ENCODE results near the gene BACE2. TPM values are rescaled to one million over a fixed set of nuclear protein-coding genes. Genes with fewer than 3 reads are reported as not detected.
"Not testable (repeated sequence)": the region's sequence is repeated elsewhere in the genome, so short reads cannot be mapped to it uniquely, and the experiment has no call there.

BACE2 gene
- total RNA-seq, 1 donor from 2014 or later: 39.1 TPM

DNA sequence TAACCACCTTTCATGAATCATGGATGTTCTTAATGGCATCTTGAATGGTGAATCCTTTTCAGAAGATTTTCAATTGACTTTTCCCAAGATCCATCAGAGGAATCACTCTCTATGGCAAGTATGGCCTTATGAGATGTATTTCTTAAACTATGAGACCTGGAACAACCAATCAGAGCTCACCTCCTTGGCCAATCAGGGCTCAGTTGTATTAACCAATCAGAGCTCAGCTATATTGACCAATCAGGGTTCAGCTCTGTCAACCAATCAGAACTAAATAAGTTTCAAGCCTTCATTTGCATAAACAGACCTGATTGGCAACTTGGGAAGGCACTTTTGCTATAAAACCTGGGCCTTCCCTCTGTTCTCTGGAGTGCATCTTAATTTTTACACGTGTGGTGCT, 135.0 kb downstream of the BACE2 start:
- no peak overlapping the region for H3K4me3 ChIP-seq (ENCODE audit: low read length in 3 of 3)
- H3K27me3 ChIP-seq (ENCODE audit: control insufficient read depth in 3 of 3, insufficient read depth in 3 of 3, low read length in 3 of 3): no peaks in the 10 kb centered on the region
- H3K9ac ChIP-seq (ENCODE audit: low read depth in 1 of 3, low read length in 3 of 3): no peak overlapping the region
- no peaks in the 10 kb centered on the region for H3K4me1 ChIP-seq (ENCODE audit: control insufficient read depth in 3 of 3, insufficient read depth in 3 of 3, low read length in 3 of 3)
- H3K36me3 ChIP-seq (ENCODE audit: control insufficient read depth in 3 of 3, insufficient read depth in 3 of 3, low read length in 3 of 3): no peaks in the 10 kb centered on the region
- peaks cover 0 to 2% (median 2%) of the 10 kb centered on the region in 3 donors for H3K9me3 ChIP-seq (ENCODE audit: control insufficient read depth in 3 of 3, low read length in 3 of 3)
- H3K27ac ChIP-seq (ENCODE audit: low read depth, low read length): no peak overlapping the region

DNA sequence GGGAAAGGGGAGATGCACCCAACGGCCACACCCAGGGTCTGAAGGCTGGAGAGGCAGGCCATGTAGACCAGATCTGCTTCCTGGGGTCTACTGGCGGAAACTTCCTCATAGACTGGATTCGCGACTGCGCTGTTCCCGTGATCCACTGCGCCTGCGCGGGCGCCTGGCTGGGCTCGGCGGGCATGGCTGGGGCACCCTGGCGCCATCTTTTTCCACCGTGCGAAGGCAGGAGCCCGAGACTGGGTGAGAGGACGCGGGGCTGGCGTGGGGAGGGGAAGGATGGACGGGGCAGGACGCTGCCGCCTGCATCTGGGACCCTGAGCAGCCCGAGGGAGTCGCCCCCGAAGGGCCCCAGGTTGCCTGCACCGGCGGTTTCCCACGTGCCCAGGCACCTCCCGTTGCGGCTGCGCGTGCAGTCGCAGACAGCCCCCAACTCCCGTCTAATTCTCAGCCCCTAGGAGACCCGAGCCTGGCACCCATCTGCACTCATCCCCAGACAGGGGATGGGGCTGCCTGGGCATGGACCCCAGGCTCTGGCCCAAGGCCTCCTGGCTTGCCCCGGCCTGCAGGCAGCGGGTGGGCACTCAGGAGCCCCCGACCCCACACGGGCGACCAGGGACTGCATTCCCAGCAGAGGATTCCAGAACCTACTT, 136.2 kb downstream of the BACE2 start:
- H3K9me3 ChIP-seq (ENCODE audit: control insufficient read depth in 3 of 3, low read length in 3 of 3): peaks cover 0 to 2% (median 2%) of the 10 kb centered on the region in 3 donors
- no peaks in the 10 kb centered on the region for H3K4me1 ChIP-seq (ENCODE audit: control insufficient read depth in 3 of 3, insufficient read depth in 3 of 3, low read length in 3 of 3)
- H3K27me3 ChIP-seq (ENCODE audit: control insufficient read depth in 3 of 3, insufficient read depth in 3 of 3, low read length in 3 of 3): no peaks in the 10 kb centered on the region
- no peaks in the 10 kb centered on the region for H3K36me3 ChIP-seq (ENCODE audit: control insufficient read depth in 3 of 3, insufficient read depth in 3 of 3, low read length in 3 of 3)
- H3K27ac ChIP-seq (ENCODE audit: low read depth, low read length): no peak overlapping the region
- no peak overlapping the region for H3K4me3 ChIP-seq (ENCODE audit: low read length in 3 of 3)
- no peak overlapping the region for H3K9ac ChIP-seq (ENCODE audit: low read depth in 1 of 3, low read length in 3 of 3)

DNA sequence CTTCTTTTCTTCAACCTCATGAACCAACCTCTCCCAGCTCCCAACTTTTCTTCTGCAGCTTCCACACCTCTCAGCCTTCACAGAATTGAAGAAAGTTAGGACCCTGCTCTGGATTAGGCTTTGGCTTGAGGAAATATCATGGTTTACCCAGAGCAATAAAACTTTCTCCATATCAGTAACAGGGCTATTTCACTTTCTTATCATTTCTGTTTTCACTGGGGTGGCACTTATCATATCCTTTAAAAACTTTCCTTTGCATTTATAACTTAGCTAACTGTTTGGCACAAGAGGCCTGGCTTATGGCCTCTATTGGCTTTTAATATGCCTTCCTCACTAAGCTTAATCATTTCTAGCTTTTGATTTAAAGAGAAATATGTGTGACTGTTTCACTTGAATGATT, 139.3 kb downstream of the BACE2 start:
- Histone ChIP-seq H3K4me1 (ENCODE audit: control insufficient read depth in 3 of 3, insufficient read depth in 3 of 3, low read length in 3 of 3) (no peaks in the 10 kb centered on the region), H3K27ac (ENCODE audit: low read depth, low read length) (no peak overlapping the region), H3K27me3 (ENCODE audit: control insufficient read depth in 3 of 3, insufficient read depth in 3 of 3, low read length in 3 of 3) (peaks cover 0 to 13% (median 4%) of the 10 kb centered on the region in 3 donors), H3K4me3 (ENCODE audit: low read length in 3 of 3) (no peak overlapping the region), H3K36me3 (ENCODE audit: control insufficient read depth in 3 of 3, insufficient read depth in 3 of 3, low read length in 3 of 3) (no peaks in the 10 kb centered on the region), H3K9me3 (ENCODE audit: control insufficient read depth in 3 of 3, low read length in 3 of 3) (peaks cover 0 to 1% (median 0%) of the 10 kb centered on the region in 3 donors), H3K9ac (ENCODE audit: low read depth in 1 of 3, low read length in 3 of 3) (no peak overlapping the region)

DNA sequence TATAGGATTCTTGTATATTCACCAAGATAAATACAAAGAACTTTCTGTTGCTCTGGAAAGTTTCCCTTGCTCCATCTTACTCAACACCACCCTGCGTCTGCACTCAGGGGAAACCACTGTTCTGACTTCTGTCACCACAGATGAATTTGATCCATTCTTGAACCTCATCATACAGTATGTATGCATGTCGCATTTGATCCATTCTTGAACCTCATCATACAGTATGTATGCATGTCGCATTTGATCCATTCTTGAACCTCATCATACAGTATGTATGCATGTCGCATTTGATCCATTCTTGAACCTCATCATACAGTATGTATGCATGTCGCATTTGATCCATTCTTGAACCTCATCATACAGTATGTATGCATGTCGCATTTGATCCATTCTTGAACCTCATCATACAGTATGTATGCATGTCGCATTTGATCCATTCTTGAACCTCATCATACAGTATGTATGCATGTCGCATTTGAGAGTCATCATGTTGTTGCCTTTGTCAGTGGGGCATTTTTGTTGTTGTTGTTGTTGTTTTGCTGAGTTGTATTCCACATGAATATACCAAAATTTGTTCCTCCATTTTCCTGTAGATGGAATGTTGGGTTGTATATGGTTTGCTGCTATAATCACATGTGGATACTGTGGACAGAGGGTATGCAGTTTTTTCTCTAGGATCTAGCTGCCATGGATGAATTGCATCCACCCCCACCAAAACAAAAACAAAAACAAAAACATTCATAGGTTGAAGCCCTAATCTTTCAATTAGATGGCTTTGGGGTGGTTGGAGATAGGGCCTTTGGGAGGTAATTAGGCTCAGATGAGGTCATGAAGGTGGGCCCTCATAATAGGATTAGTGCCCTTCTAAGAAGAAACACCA, 145.6 kb downstream of the BACE2 start:
- H3K4me3 ChIP-seq (ENCODE audit: low read length in 3 of 3); H3K9me3 ChIP-seq (ENCODE audit: control insufficient read depth in 3 of 3, low read length in 3 of 3); H3K36me3 ChIP-seq (ENCODE audit: control insufficient read depth in 3 of 3, insufficient read depth in 3 of 3, low read length in 3 of 3); H3K4me1 ChIP-seq (ENCODE audit: control insufficient read depth in 3 of 3, insufficient read depth in 3 of 3, low read length in 3 of 3); H3K9ac ChIP-seq (ENCODE audit: low read depth in 1 of 3, low read length in 3 of 3); H3K27ac ChIP-seq (ENCODE audit: low read depth, low read length): not testable (repeated sequence)
- peaks cover 11 to 40% (median 23%) of the 10 kb centered on the region in 3 donors for H3K27me3 ChIP-seq (ENCODE audit: control insufficient read depth in 3 of 3, insufficient read depth in 3 of 3, low read length in 3 of 3)

DNA sequence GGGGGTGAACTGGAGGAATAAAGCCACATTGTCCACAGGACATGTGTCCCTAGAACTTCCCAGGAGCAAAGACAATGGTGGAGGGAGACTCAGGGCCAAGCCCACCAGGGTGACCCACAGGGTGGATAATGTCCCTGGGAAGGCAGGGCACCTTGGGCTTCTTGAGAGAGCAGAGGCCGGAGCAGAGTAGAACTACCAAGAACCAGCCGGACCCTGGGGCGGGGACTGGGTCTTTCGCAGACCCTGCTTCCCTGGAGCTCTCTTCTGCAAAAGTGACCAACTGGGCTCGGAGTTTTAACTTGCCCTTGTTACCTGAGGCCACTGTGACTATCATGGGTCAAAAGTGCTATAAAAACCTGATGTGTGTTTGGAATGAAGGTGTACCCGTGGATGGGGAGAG, 147.8 kb downstream of the BACE2 start:
- H3K27ac ChIP-seq (ENCODE audit: low read depth, low read length): no peak overlapping the region
- peaks cover 0 to 5% (median 3%) of the 10 kb centered on the region in 3 donors for H3K4me1 ChIP-seq (ENCODE audit: control insufficient read depth in 3 of 3, insufficient read depth in 3 of 3, low read length in 3 of 3)
- H3K9me3 ChIP-seq (ENCODE audit: control insufficient read depth in 3 of 3, low read length in 3 of 3): no peaks in the 10 kb centered on the region
- H3K9ac ChIP-seq (ENCODE audit: low read depth in 1 of 3, low read length in 3 of 3): no peak overlapping the region
- peaks cover 11 to 33% (median 19%) of the 10 kb centered on the region in 3 donors for H3K27me3 ChIP-seq (ENCODE audit: control insufficient read depth in 3 of 3, insufficient read depth in 3 of 3, low read length in 3 of 3)
- no peaks in the 10 kb centered on the region for H3K36me3 ChIP-seq (ENCODE audit: control insufficient read depth in 3 of 3, insufficient read depth in 3 of 3, low read length in 3 of 3)
- H3K4me3 ChIP-seq (ENCODE audit: low read length in 3 of 3): no peak overlapping the region

DNA sequence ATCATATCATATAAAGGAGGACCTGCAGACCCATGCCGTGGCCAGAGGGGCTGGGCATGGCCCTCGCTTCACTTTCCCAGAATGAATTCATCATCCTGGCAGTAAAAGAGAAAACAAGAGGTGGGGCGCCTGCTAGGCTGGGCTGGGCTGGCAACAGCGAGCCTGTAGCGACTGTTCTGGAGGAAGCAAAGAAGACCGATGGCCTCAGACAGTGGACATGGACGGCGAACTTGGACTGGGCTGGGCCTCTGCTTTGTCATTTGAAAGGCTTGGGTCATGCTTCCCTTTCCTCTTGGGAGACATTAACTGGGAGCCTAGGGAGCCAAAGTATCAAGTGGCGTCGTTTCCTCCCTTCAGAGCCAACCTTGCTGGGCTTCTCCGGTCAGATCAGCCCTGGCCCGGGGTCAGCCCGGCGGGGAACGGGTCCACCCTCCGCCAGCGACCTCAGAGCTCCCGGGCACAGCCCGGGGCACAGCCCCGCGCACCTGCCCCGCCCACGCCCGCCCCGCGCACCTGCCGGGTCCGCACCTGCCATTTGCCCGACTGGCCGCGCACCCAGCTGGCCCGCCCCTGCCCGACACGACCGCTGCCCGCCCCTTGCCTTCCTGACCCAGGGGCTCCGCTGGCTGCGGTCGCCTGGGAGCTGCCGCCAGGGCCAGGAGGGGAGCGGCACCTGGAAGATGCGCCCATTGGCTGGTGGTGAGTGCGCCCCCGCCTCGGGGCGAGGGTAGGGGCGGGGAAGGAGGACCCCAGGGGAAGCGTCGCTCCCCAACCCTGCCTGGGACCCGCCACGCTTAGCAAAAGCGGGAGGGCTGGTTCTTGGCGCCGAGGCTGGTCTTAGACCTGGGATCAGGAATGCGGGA, 148.5 kb downstream of the BACE2 start, which contains the start of gene FAM3B:
TSS of gene FAM3B (plus strand) at position 602 of the 863 bp plus-strand sequence. CDS start at position 681, 79 bp downstream.
- H3K4me1 ChIP-seq (ENCODE audit: control insufficient read depth in 3 of 3, insufficient read depth in 3 of 3, low read length in 3 of 3): peaks cover 0 to 5% (median 3%) of the 10 kb centered on the region in 3 donors
- no peak within 1 kb of the TSS for H3K27ac ChIP-seq (ENCODE audit: low read depth, low read length)
- H3K36me3 ChIP-seq (ENCODE audit: control insufficient read depth in 3 of 3, insufficient read depth in 3 of 3, low read length in 3 of 3): no peaks in the 10 kb centered on the region
- H3K4me3 ChIP-seq (ENCODE audit: low read length in 3 of 3): peak within 1 kb of the TSS in 1 of 3 donors; percentile 15
- H3K9ac ChIP-seq (ENCODE audit: low read depth in 1 of 3, low read length in 3 of 3): no peak within 1 kb of the TSS
- peaks cover 11 to 34% (median 19%) of the 10 kb centered on the region in 3 donors for H3K27me3 ChIP-seq (ENCODE audit: control insufficient read depth in 3 of 3, insufficient read depth in 3 of 3, low read length in 3 of 3)
- H3K9me3 ChIP-seq (ENCODE audit: control insufficient read depth in 3 of 3, low read length in 3 of 3): no peaks in the 10 kb centered on the region

DNA sequence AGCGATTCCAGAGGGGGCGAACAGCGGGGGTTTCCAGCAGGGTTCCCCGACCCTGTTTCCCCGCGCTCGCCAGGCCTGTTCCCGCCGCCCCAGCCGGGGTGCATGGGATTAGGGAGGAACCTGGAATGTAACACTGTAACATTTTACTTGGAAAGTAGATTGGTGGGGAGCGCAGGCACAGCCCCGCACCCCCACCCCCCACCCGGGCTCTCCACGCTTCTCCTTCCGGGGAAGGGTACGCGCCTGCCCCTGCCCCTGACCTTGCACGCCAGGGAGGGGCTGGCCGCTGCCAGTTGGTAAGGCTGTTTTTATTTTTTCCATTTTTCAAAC, 149.1 kb downstream of the BACE2 start:
- Histone ChIP-seq H3K27ac (ENCODE audit: low read depth, low read length) (no peak overlapping the region), H3K27me3 (ENCODE audit: control insufficient read depth in 3 of 3, insufficient read depth in 3 of 3, low read length in 3 of 3) (peaks cover 11 to 34% (median 19%) of the 10 kb centered on the region in 3 donors), H3K9me3 (ENCODE audit: control insufficient read depth in 3 of 3, low read length in 3 of 3) (no peaks in the 10 kb centered on the region), H3K4me1 (ENCODE audit: control insufficient read depth in 3 of 3, insufficient read depth in 3 of 3, low read length in 3 of 3) (peaks cover 0 to 5% (median 3%) of the 10 kb centered on the region in 3 donors), H3K4me3 (ENCODE audit: low read length in 3 of 3) (no peak overlapping the region), H3K9ac (ENCODE audit: low read depth in 1 of 3, low read length in 3 of 3) (no peak overlapping the region), H3K36me3 (ENCODE audit: control insufficient read depth in 3 of 3, insufficient read depth in 3 of 3, low read length in 3 of 3) (no peaks in the 10 kb centered on the region)

DNA sequence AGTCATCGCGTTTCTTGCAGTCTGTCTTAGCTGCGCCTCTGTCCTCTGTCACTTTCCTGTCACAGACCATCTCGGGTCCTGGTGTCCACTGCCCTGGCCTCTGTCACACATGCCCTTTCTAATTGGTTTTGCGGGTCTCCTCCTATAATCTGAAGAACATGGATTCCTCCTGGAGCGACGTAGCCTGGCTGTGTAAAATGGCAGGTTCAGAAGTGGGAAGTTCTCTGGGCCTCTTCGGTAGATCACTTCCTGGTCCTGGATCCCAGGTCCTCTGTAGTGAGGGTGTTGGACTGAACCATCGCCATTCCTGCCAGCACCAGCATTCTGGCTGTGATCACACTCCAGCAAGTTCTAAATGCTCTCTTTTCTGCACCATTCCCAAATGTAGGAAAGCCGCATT, 149.5 kb downstream of the BACE2 start:
- H3K27me3 ChIP-seq (ENCODE audit: control insufficient read depth in 3 of 3, insufficient read depth in 3 of 3, low read length in 3 of 3): peaks cover 11 to 34% (median 19%) of the 10 kb centered on the region in 3 donors

DNA sequence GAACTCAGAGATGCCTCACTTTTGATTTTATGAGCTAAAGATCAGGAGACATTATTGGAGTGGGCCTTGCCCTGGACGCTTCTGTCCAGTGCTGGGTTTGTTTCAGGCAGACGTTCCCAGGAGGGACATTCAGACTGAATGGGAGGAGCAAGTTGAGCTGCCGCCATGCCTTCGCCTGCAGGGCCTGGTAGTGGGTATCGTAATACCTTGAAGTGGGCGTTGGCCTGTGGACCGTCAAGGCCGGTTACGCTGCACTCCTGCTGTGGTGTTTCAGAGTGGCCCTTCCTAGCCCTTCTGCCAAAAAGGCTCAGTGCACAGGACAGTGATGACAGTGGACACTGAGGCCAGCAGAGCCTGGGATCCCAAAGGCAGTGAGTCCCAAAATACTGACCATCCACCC, 150.3 kb downstream of the BACE2 start:
- Histone ChIP-seq H3K9ac (ENCODE audit: low read depth in 1 of 3, low read length in 3 of 3) (no peak overlapping the region), H3K27ac (ENCODE audit: low read depth, low read length) (no peak overlapping the region), H3K4me3 (ENCODE audit: low read length in 3 of 3) (no peak overlapping the region), H3K27me3 (ENCODE audit: control insufficient read depth in 3 of 3, insufficient read depth in 3 of 3, low read length in 3 of 3) (peaks cover 16 to 38% (median 19%) of the 10 kb centered on the region in 3 donors), H3K9me3 (ENCODE audit: control insufficient read depth in 3 of 3, low read length in 3 of 3) (no peaks in the 10 kb centered on the region), H3K36me3 (ENCODE audit: control insufficient read depth in 3 of 3, insufficient read depth in 3 of 3, low read length in 3 of 3) (no peaks in the 10 kb centered on the region), H3K4me1 (ENCODE audit: control insufficient read depth in 3 of 3, insufficient read depth in 3 of 3, low read length in 3 of 3) (peaks cover 0 to 5% (median 3%) of the 10 kb centered on the region in 3 donors)

More for the DNA sequence above, 149.5 kb downstream of the BACE2 start:
- Histone ChIP-seq H3K4me3 (ENCODE audit: low read length in 3 of 3) (no peak overlapping the region), H3K27ac (ENCODE audit: low read depth, low read length) (no peak overlapping the region), H3K9ac (ENCODE audit: low read depth in 1 of 3, low read length in 3 of 3) (no peak overlapping the region), H3K9me3 (ENCODE audit: control insufficient read depth in 3 of 3, low read length in 3 of 3) (no peaks in the 10 kb centered on the region), H3K36me3 (ENCODE audit: control insufficient read depth in 3 of 3, insufficient read depth in 3 of 3, low read length in 3 of 3) (no peaks in the 10 kb centered on the region), H3K4me1 (ENCODE audit: control insufficient read depth in 3 of 3, insufficient read depth in 3 of 3, low read length in 3 of 3) (peaks cover 0 to 5% (median 3%) of the 10 kb centered on the region in 3 donors)

All from skeletal muscle tissue (tissue), 4 donors.